ENCODE data around the gene SLC17A8.
"Not testable (repeated sequence)": the region's sequence is repeated elsewhere in the genome, so short reads cannot be mapped to it uniquely, and the experiment has no call there.

Gene SLC17A8
- total RNA-seq: 0 reads per million in 2 donors

- DNase-seq: no peak
Observed at GRCh38 chr12:100356644-100357223, at the start of gene SLC17A8. TSS of gene SLC17A8 (plus strand) at chr12:100357074. CDS start at chr12:100357392, 318 bp downstream.

GRCh38 chr12:100308138-100308537 is 48.7 kb upstream of the SLC17A8 start:
- DNase-seq: not testable (repeated sequence)

- no peak for DNase-seq
Observed at GRCh38 chr12:100311317-100311716, 45.6 kb upstream of the SLC17A8 start.

GRCh38 chr12:100317371-100317770 is 39.5 kb upstream of the SLC17A8 start:
- DNase-seq: no peak

GRCh38 chr12:100324498-100324897 is 32.4 kb upstream of the SLC17A8 start:
- DNase-seq: no peak

GRCh38 chr12:100326208-100326607 is 30.7 kb upstream of the SLC17A8 start:
- DNase-seq: no peak

- no peak for DNase-seq
Observed at GRCh38 chr12:100329800-100330199, 27.1 kb upstream of the SLC17A8 start.

GRCh38 chr12:100331871-100332270 is 25.0 kb upstream of the SLC17A8 start:
- DNase-seq: no peak

GRCh38 chr12:100332852-100333251 is 24.0 kb upstream of the SLC17A8 start:
- no peak for DNase-seq

- DNase-seq: no peak
Observed at GRCh38 chr12:100337299-100337698, 19.6 kb upstream of the SLC17A8 start.

GRCh38 chr12:100337727-100338126 is 19.1 kb upstream of the SLC17A8 start:
- DNase-seq: no peak

- no peak for DNase-seq
Observed at GRCh38 chr12:100339071-100339470, 17.8 kb upstream of the SLC17A8 start.

- not testable (repeated sequence) for DNase-seq
Observed at GRCh38 chr12:100342897-100343296, 14.0 kb upstream of the SLC17A8 start.

GRCh38 chr12:100344351-100344750 is 12.5 kb upstream of the SLC17A8 start:
- DNase-seq: not testable (repeated sequence)

- no peak for DNase-seq
Observed at GRCh38 chr12:100345020-100345767, 11.7 kb upstream of the SLC17A8 start.

GRCh38 chr12:100346660-100347059 is 10.2 kb upstream of the SLC17A8 start:
- DNase-seq: no peak

- DNase-seq: no peak
Observed at GRCh38 chr12:100348657-100349454, 8.0 kb upstream of the SLC17A8 start.

- DNase-seq: no peak
Observed at GRCh38 chr12:100359248-100359647, 2.4 kb downstream of the SLC17A8 start.

GRCh38 chr12:100359822-100360221 is 2.9 kb downstream of the SLC17A8 start:
- no peak for DNase-seq

- DNase-seq: no peak
Observed at GRCh38 chr12:100360450-100360849, 3.6 kb downstream of the SLC17A8 start.

GRCh38 chr12:100364324-100364723 is 7.5 kb downstream of the SLC17A8 start:
- no peak for DNase-seq

- DNase-seq: no peak
Observed at GRCh38 chr12:100365411-100365810, 8.5 kb downstream of the SLC17A8 start.

GRCh38 chr12:100368066-100368465 is 11.2 kb downstream of the SLC17A8 start:
- no peak for DNase-seq

- no peak for DNase-seq
Observed at GRCh38 chr12:100371146-100371545, 14.3 kb downstream of the SLC17A8 start.
